ENCODE data around the gene MRGPRX2.
A peak's percentile ranks its signal among the peaks of the same experiment; 100 is the strongest.

Gene MRGPRX2

DNA sequence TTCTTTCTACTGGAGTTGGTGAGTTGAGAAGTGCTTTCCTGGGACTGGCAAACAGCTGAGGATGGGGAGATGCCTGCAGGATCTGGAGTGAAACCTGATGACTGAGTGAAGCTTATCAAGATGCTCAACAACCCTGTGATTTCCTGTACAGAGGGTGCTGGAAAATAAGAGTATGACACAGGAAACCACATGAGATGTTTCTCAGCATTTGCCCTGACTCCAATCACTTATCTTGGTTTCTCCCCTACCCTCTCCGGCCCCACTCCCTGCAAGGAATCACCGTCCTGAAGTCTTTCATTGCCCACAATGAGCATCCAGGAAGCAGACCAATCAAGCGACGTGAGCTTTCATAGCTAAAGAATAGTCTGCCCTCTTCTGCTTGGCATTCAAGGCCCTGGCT is at the start of gene MRGPRX2:
Gene MRGPRX2 (minus strand): TSS at position 89 of the 400 bp plus-strand sequence. CDS start 4,315 bp downstream, outside the sequence.
- DNase-seq (ENCODE audit: low read depth), result no peak

DNA sequence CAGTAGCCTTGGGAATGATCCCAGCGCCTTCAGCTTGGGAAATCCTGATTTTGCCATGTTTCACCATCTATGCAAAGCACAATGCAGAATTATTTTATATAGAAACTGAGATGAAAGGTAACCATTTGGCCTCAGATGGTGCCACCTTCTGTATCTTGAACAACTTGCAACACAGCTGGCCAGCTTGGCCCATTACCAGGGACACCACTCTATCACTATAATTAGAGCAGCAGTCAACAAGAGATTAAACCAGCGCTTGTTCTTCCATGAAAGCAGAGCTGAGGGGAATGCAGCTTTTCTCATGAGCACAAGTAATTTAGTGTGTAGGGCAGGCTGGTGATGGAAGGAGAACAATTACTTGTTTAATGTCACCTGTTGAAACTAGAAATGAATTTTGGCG is 49.8 kb upstream of the MRGPRX2 start:
- no peak for DNase-seq (ENCODE audit: low read depth)

GRCh38 chr11:19107125-19107524 is 46.6 kb upstream of the MRGPRX2 start:
- no peak for DNase-seq (ENCODE audit: low read depth)

DNA sequence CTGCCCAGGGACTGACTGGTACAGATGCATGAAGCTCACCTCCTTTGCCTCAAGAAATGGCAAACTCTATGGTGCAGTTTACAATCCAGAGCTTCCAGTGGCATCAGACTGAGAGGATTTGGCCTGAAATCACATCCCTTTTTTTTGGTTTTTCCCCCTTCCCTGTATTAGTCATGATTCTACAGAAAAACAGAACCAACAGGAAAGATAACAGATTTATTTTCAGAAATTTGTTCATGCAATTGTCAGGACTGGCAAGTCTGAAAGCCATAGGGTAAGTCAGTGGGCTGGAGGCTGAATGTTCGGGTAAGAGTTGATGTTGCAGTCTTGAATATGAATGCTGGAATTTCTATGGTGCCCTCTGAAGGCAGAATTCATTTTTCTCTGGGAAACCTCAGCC is 44.5 kb upstream of the MRGPRX2 start:
- no peak for DNase-seq (ENCODE audit: low read depth)

GRCh38 chr11:19102521-19102900 is 42.0 kb upstream of the MRGPRX2 start:
- DNase-seq (ENCODE audit: low read depth), result no peak

DNA sequence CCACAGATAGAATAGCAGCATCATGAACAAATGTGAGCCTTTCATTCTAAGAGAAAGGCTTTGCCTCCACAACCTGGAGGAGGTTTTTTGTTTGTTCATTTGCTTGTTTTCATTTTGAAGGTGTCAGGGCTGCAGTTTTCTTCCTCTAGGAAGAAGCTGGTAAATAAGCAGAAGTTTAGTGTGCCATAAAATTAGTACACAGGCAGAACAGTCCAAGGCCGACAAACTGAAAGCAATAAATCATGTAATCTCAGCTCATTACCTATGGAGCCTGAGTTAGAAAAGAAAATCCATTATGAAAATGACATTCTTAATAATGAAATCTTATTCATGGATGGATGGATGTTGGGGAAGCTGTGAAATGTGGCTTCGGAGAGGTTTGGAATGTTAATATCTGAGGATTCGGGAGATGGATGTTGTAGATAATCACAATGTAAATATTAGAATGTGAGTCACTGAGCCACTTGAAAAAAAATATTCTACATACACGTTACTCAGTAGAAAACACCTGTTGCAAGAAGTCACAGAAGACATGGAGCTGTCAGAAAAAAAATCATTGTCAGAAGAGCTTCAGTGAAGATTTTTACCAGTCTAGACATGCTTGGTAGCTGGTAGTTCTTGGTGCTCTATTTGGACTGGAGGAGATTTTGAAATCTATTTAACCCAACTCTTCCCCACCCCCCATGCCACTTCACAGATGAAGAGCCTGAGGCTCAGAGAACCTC is 41.4 kb upstream of the MRGPRX2 start:
- DNase-seq (ENCODE audit: low read depth), result no peak

GRCh38 chr11:19100885-19101284 is 40.4 kb upstream of the MRGPRX2 start:
- no peak for DNase-seq (ENCODE audit: low read depth)

GRCh38 chr11:19099093-19099492 is 38.6 kb upstream of the MRGPRX2 start:
- no peak for DNase-seq (ENCODE audit: low read depth)

DNA sequence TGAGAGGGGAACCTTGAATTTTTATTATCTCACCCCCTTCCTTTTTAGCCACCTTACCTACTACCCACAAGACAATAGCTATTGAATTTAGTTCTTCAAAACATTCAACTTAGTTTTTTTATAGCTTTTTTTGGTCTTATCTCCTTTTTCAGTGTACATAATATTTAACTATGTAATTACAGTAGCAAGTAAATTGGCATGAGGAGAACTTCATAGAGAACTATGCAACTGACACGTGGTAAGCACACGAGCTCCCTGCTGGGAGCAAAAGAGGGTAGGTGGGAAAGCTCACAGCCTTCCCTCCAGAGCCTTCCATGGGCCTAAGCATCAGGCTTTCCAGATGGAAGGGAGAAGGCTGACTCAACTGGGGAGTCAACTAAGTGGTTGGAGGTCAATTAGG is 34.3 kb upstream of the MRGPRX2 start:
- DNase-seq (ENCODE audit: low read depth), result no peak

- no peak for DNase-seq (ENCODE audit: low read depth)
Observed at GRCh38 chr11:19093976-19094375, 33.5 kb upstream of the MRGPRX2 start.

- no peak for DNase-seq (ENCODE audit: low read depth)
Observed at GRCh38 chr11:19092850-19093249, 32.3 kb upstream of the MRGPRX2 start.

DNA sequence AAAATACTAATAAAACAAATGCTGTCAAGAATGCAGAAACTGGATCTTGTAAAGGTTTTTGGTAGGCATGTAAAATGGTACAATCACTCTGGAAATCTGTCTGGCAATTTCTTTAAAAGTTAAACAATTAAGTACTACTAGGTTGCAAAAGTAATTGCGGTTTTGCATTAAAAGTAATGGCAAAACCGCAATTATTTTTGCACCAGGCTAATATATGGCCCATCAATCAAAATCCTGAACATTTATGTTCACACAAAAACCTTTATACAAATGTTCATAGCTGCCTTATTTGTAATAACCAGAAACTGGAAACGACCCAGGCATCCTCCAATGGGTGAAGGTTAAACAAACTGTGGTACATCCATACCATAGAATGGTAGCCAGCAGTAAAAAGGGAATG is 31.8 kb upstream of the MRGPRX2 start:
- no peak for DNase-seq (ENCODE audit: low read depth)

DNA sequence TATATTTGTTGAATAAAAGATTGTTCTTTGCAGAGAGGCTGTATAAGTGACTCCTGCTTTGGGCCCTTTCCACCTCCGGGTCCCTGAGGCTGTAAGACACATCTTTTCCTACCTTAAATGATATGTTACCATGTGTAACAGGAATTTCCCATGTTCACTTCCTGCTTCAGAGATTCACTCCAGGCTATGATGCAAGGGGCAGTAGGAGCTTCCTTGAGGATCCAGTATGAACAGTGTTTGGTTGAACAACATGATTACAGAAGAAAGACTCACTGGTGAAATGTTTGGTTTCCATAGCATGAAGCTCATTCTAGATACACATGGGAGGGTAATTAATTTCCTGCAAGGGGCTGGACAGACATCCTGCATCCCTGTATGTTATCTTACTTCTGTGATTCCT is 30.8 kb upstream of the MRGPRX2 start:
- DNase-seq (ENCODE audit: low read depth), result no peak

DNA sequence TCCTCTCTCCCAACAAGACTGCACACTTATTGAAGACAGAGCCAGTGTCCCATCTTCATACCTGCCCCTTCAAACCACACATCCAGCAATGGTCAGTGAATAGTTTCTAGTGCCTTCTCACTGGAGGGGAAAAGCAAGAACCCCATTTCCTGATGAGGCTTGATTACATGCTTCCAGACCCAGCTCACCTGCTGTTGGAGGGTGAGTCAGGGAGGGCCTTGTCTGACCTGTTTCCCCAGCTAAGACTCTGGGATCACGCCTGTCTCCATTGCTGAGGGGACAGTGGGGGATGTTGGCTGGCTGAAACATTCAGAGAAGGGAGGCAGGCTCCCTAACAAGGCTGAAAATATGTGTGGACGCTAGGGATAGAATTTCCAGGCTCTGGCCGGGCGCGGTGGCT is 28.9 kb upstream of the MRGPRX2 start:
- DNase-seq (ENCODE audit: low read depth), result no peak

- DNase-seq (ENCODE audit: low read depth), result no peak
Observed at GRCh38 chr11:19088791-19089190, 28.3 kb upstream of the MRGPRX2 start.

DNA sequence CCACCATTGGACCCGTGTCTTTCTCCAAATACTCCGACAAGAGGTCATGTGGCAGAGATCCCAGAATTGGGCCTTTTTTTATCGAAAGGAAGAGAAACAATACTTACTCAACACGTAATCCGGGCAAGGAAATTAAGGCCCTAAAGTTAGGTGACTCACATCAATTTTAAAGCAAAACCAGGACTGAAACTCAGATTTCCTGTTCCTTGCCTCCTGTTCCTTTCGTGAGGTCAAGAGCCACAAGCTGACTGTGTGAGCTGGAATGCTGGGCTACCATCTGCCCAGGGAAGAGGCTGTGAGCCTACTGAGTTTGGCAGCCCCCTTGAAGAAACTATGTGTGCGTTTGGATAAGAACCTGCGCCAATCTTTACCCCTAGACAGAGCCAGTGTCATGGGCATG is 27.1 kb upstream of the MRGPRX2 start:
- no peak for DNase-seq (ENCODE audit: low read depth)

DNA sequence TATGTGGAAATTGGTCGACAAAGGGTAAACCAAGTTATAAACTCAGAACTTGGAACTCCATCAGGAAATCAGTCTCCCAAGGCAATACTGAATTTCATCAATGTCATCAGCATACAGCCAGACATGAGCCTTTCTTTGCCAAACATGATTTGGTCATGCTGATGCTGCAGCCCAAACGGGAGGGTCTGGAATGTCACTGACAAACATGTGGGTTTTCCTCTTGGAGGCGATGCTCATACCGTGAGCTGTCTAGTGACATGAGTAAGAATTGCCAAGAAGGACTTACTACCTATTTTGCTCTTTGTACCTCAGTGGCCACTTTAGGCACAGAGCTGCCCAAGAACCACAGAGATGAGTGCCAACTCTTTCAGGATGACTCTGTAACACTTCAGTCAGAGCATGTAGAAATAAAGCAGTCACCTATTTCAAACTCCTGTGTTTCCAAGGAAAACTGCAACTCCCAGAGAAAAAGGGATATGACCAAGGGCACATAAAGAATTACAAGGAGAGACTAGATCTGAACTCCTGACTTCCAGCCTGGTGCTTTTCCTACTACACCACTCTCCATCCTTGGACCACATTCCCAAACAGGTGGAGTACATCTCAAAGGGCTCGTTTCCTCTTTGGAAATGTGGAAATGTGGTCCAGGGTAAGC is 24.3 kb upstream of the MRGPRX2 start:
- DNase-seq (ENCODE audit: low read depth), result no peak

DNA sequence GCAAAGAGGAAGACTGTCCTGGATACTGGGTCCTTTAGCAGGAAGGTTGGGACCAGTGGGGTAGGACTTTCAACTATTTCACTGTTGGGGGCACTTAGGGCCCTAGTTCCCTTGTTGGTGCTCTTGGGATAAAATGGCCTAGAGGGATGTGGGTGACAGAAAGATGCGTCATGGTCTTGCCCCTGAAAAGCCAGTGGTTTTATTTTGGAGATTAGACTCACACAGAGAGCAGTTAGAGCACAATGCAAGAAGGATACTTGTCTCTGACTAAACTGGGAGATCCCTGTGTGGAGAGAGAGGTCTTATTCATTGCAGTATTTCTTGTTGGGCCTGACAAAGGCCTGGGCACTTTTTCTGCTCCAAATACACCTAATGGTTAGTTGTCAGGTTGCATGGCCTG is 22.6 kb upstream of the MRGPRX2 start:
- no peak for DNase-seq (ENCODE audit: low read depth)

GRCh38 chr11:19080579-19080993 is 20.1 kb upstream of the MRGPRX2 start:
- no peak for DNase-seq (ENCODE audit: low read depth)

GRCh38 chr11:19079643-19080440 is 19.3 kb upstream of the MRGPRX2 start:
- DNase-seq (ENCODE audit: low read depth), result no peak

DNA sequence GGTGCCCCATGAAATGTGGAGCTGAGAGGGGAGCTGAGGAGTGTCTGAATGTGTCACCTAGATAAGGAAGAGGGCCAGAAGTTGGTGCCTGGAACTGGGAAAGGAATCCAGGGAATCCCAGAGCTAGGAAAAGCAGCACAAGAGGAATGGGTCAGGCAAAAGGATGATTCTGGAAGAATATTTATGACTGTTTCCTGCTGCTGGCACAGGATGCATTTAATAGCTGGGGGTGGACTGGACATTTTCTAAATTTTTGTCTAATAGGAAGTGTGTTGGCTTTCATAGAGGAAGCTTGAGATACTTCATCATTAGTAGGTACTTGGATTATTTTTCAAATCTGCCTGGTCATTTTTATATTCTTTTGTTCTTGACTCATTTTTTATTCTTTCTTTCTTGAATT is 17.4 kb upstream of the MRGPRX2 start:
- no peak for DNase-seq (ENCODE audit: low read depth)

- peak; percentile 15 for DNase-seq (ENCODE audit: low read depth)
Observed at GRCh38 chr11:19076744-19077589, 16.4 kb upstream of the MRGPRX2 start.
